Testis (tissue), 2 donors: ENCODE data around the gene GABARAP.

ENCODE experiments used
- CTCF ChIP-seq, 3 experiments: fragments of 450-650 bp in 2 of 3; fragments of 200-600 bp in 1 of 3; sonication (generic) in 1 of 3; IDR thresholded peaks; one replicate each; pipeline ENCODE4 v1.5.1; 2016 to 2019; ENCODE audit warnings: antibody characterized with exemption in 3 of 3, mild to moderate bottlenecking in 2 of 3, moderate library complexity in 1 of 3
- POLR2A ChIP-seq: fragments of 450-650 bp; IDR thresholded peaks from one replicate; pipeline ENCODE4 v1.6.1; 2017; ENCODE audit warnings: antibody characterized with exemption, mild to moderate bottlenecking, moderate library complexity

- no peak for TF ChIP-seq CTCF (IDR thresholded peaks at IDR 0.05)
- TF ChIP-seq POLR2A, result no peak
These were observed 17.3 kb upstream of the GABARAP start for GRCh38 chr17:7259555-7259889.
